GM19395 (cell line): ENCODE results near the gene ZNF165.
"Not testable (repeated sequence)": the region's sequence is repeated elsewhere in the genome, so short reads cannot be mapped to it uniquely, and the experiment has no call there.

Experiments used
- ATAC-seq: cut with Tn5 transposase; IDR thresholded peaks from one replicate; pipeline ENCODE4 v1.9.1; 2021; ENCODE audit warnings: mild to moderate bottlenecking, moderate library complexity; ENCODE audit not compliant: unreplicated experiment

Gene ZNF165

GRCh38 chr6:28121876-28122275 lies 41.5 kb downstream of the ZNF165 start:
- ATAC-seq = no peak

GRCh38 chr6:28122283-28122682 lies 41.9 kb downstream of the ZNF165 start:
- ATAC-seq = not testable (repeated sequence)

GRCh38 chr6:28124350-28124970 lies 44.1 kb downstream of the ZNF165 start, which contains the start of gene ZSCAN16:
Gene ZSCAN16, plus strand, starts transcription at chr6:28124609. Its CDS starts 835 bp downstream, at chr6:28125444.
- ATAC-seq = peak; percentile 97

GRCh38 chr6:28124971-28125353 lies 44.6 kb downstream of the ZNF165 start:
- ATAC-seq = no peak

GRCh38 chr6:28125401-28125800 lies 45.0 kb downstream of the ZNF165 start:
- ATAC-seq = no peak

- no peak for ATAC-seq
Observed at GRCh38 chr6:28134015-28134414, 53.6 kb downstream of the ZNF165 start.

- ATAC-seq = no peak
Observed at GRCh38 chr6:28134716-28135115, 54.3 kb downstream of the ZNF165 start.

- no peak for ATAC-seq
Observed at GRCh38 chr6:28135393-28135792, 55.0 kb downstream of the ZNF165 start.

GRCh38 chr6:28136585-28137504 lies 56.5 kb downstream of the ZNF165 start:
- ATAC-seq = peak; percentile 51

GRCh38 chr6:28137505-28137981 lies 57.2 kb downstream of the ZNF165 start:
- no peak for ATAC-seq
